MM.1S (cell line): ENCODE data around the gene FAM228B.

Source experiments
- CTCF ChIP-seq: fragments of 300-600 bp; sonication (generic); IDR thresholded peaks from 2 replicates; pipeline ENCODE4 v1.5.1; 2016; ENCODE audit warnings: antibody characterized with exemption, low read length, mixed read lengths
- EZH2 ChIP-seq: fragments of 300-600 bp; sonication (generic); optimal IDR thresholded peaks from 2 replicates; pipeline ENCODE3; 2017; ENCODE audit warnings: low read depth, mild to moderate bottlenecking, antibody characterized with exemption, low read length, mixed read lengths
- EZH2phosphoT487 ChIP-seq: fragments of 300-600 bp; sonication (generic); IDR thresholded peaks from 2 replicates; pipeline ENCODE4 v1.6.1; 2018; ENCODE audit warnings: antibody characterized with exemption, low read length

GRCh38 chr2:24158131-24158530 is 34.9 kb downstream of the FAM228B start:
- TF ChIP-seq CTCF (no peak), EZH2phosphoT487 (no peak), EZH2 (no peak)
